Measurements from ENCODE around the gene PIGH.

DNA sequence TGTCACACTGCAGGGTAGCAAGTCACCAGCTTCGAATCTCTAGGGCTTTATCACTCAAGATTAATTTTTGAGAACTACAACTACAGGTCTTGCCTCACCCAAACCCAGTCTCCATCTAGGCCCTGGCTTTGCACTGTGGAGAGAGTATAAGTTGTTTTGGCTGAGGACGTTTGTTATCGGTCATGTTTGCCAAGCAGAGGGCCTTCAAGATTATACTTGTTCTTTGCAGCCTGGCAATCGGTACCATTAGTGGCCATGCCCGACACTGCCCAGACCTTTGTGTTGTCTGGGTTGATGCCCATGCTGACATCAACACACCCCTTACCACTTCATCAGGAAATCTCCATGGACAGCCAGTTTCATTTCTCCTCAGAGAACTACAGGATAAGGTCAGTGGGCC is 45.3 kb upstream of the PIGH start:
- TF ChIP-seq, protein P1, sequence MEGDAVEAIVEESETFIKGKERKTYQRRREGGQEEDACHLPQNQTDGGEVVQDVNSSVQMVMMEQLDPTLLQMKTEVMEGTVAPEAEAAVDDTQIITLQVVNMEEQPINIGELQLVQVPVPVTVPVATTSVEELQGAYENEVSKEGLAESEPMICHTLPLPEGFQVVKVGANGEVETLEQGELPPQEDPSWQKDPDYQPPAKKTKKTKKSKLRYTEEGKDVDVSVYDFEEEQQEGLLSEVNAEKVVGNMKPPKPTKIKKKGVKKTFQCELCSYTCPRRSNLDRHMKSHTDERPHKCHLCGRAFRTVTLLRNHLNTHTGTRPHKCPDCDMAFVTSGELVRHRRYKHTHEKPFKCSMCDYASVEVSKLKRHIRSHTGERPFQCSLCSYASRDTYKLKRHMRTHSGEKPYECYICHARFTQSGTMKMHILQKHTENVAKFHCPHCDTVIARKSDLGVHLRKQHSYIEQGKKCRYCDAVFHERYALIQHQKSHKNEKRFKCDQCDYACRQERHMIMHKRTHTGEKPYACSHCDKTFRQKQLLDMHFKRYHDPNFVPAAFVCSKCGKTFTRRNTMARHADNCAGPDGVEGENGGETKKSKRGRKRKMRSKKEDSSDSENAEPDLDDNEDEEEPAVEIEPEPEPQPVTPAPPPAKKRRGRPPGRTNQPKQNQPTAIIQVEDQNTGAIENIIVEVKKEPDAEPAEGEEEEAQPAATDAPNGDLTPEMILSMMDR (IDR thresholded peaks at IDR 0.05), result no peak
- no peak for TF ChIP-seq POLR2A (IDR thresholded peaks at IDR 0.05)

Data from tibial nerve (tissue), 3 donors.